ENCODE results near the gene KIR3DL1.
"Not testable (repeated sequence)": the region's sequence is repeated elsewhere in the genome, so short reads cannot be mapped to it uniquely, and the experiment has no call there.

GRCh38 chr19:54782916-54783315 is 33.4 kb upstream of the KIR3DL1 start:
- TF ChIP-seq, protein P1, sequence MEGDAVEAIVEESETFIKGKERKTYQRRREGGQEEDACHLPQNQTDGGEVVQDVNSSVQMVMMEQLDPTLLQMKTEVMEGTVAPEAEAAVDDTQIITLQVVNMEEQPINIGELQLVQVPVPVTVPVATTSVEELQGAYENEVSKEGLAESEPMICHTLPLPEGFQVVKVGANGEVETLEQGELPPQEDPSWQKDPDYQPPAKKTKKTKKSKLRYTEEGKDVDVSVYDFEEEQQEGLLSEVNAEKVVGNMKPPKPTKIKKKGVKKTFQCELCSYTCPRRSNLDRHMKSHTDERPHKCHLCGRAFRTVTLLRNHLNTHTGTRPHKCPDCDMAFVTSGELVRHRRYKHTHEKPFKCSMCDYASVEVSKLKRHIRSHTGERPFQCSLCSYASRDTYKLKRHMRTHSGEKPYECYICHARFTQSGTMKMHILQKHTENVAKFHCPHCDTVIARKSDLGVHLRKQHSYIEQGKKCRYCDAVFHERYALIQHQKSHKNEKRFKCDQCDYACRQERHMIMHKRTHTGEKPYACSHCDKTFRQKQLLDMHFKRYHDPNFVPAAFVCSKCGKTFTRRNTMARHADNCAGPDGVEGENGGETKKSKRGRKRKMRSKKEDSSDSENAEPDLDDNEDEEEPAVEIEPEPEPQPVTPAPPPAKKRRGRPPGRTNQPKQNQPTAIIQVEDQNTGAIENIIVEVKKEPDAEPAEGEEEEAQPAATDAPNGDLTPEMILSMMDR (IDR thresholded peaks at IDR 0.05; ENCODE audit: low read depth, low read length): not testable (repeated sequence)
- not testable (repeated sequence) for TF ChIP-seq POLR2A (IDR thresholded peaks at IDR 0.05; ENCODE audit: extremely low read depth, insufficient read length); MYC (IDR thresholded peaks at IDR 0.05; ENCODE audit: low read depth, low read length)
- TF ChIP-seq, protein P2, sequence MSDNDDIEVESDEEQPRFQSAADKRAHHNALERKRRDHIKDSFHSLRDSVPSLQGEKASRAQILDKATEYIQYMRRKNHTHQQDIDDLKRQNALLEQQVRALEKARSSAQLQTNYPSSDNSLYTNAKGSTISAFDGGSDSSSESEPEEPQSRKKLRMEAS (IDR thresholded peaks at IDR 0.05; ENCODE audit: low read depth, low read length): not testable (repeated sequence)

Measured in NB4 (cell line).